Measurements from ENCODE around the gene MLNR.
A peak's percentile ranks its signal among the peaks of the same experiment; 100 is the strongest.

MLNR gene

GRCh38 chr13:49216334-49216733 lies 3.8 kb upstream of the MLNR start:
- DNase-seq (ENCODE audit: low spot score in 2 of 2) (no peak), ATAC-seq (ENCODE audit: low read depth) (no peak)
- H3K4me3 Mint-ChIP-seq: no peak overlapping the region
- H3K9me3 Mint-ChIP-seq: peaks cover 4% of the 10 kb centered on the region
- H3K36me3 Mint-ChIP-seq: peaks cover 13% of the 10 kb centered on the region
- H3K4me1 Mint-ChIP-seq: peaks cover 26% of the 10 kb centered on the region
- no peak overlapping the region for H3K27ac Mint-ChIP-seq
- peaks cover 26% of the 10 kb centered on the region for H3K27me3 Mint-ChIP-seq

- ATAC-seq (ENCODE audit: low read depth) (no peak), DNase-seq (ENCODE audit: low spot score in 2 of 2) (no peak)
- peaks cover 4% of the 10 kb centered on the region for H3K9me3 Mint-ChIP-seq
- H3K4me1 Mint-ChIP-seq: peaks cover 26% of the 10 kb centered on the region
- H3K27ac Mint-ChIP-seq: no peak overlapping the region
- peaks cover 36% of the 10 kb centered on the region for H3K27me3 Mint-ChIP-seq
- peaks cover 8% of the 10 kb centered on the region for H3K36me3 Mint-ChIP-seq
- no peak overlapping the region for H3K4me3 Mint-ChIP-seq
Observed at GRCh38 chr13:49217962-49218492, 2.1 kb upstream of the MLNR start.

- no peak for DNase-seq (ENCODE audit: low spot score in 2 of 2)
- no peak for ATAC-seq (ENCODE audit: low read depth)
- peaks cover 4% of the 10 kb centered on the region for H3K9me3 Mint-ChIP-seq
- H3K27me3 Mint-ChIP-seq: peaks cover 36% of the 10 kb centered on the region
- H3K27ac Mint-ChIP-seq: no peak overlapping the region
- peaks cover 8% of the 10 kb centered on the region for H3K36me3 Mint-ChIP-seq
- no peak overlapping the region for H3K4me3 Mint-ChIP-seq
- H3K4me1 Mint-ChIP-seq: peaks cover 21% of the 10 kb centered on the region
Observed at GRCh38 chr13:49218493-49219051, 1.6 kb upstream of the MLNR start.

- H3K27ac Mint-ChIP-seq: no peak overlapping the region
- no peak for ATAC-seq (ENCODE audit: low read depth)
- peak overlapping the region; percentile 22 for H3K4me3 Mint-ChIP-seq
- peak in 1 of 2 donors; percentile 22 for DNase-seq (ENCODE audit: low spot score in 2 of 2)
- H3K36me3 Mint-ChIP-seq: peaks cover 8% of the 10 kb centered on the region
- H3K27me3 Mint-ChIP-seq: peaks cover 36% of the 10 kb centered on the region
- H3K4me1 Mint-ChIP-seq: peaks cover 12% of the 10 kb centered on the region
- peaks cover 4% of the 10 kb centered on the region for H3K9me3 Mint-ChIP-seq
Observed at GRCh38 chr13:49219647-49220035, 497 bp upstream of the MLNR start.

- Mint-ChIP-seq H3K27me3 (peaks cover 36% of the 10 kb centered on the region), H3K36me3 (peaks cover 8% of the 10 kb centered on the region), H3K27ac (no peak overlapping the region), H3K9me3 (peaks cover 4% of the 10 kb centered on the region), H3K4me3 (peak overlapping the region; percentile 80), H3K4me1 (peaks cover 6% of the 10 kb centered on the region)
- DNase-seq (ENCODE audit: low spot score in 2 of 2) (no peak), ATAC-seq (ENCODE audit: low read depth) (no peak)
Observed at GRCh38 chr13:49220856-49221589, 885 bp downstream of the MLNR start.

- H3K27me3 Mint-ChIP-seq: peaks cover 36% of the 10 kb centered on the region
- ATAC-seq (ENCODE audit: low read depth): no peak
- H3K36me3 Mint-ChIP-seq: peaks cover 8% of the 10 kb centered on the region
- peaks cover 4% of the 10 kb centered on the region for H3K9me3 Mint-ChIP-seq
- peaks cover 2% of the 10 kb centered on the region for H3K4me1 Mint-ChIP-seq
- no peak overlapping the region for H3K27ac Mint-ChIP-seq
- H3K4me3 Mint-ChIP-seq: peak overlapping the region; percentile 80
- DNase-seq (ENCODE audit: low spot score in 2 of 2): no peak
Observed at GRCh38 chr13:49221590-49221965, 1.4 kb downstream of the MLNR start.

GRCh38 chr13:49225223-49226042 lies 5.3 kb downstream of the MLNR start:
- Mint-ChIP-seq H3K4me1 (no peaks in the 10 kb centered on the region), H3K27ac (no peak overlapping the region), H3K36me3 (no peaks in the 10 kb centered on the region), H3K9me3 (no peaks in the 10 kb centered on the region), H3K27me3 (peaks cover 15% of the 10 kb centered on the region), H3K4me3 (no peak overlapping the region)
- ATAC-seq (ENCODE audit: low read depth) (no peak), DNase-seq (ENCODE audit: low spot score in 2 of 2) (no peak)

- ATAC-seq (ENCODE audit: low read depth) (no peak), DNase-seq (ENCODE audit: low spot score in 2 of 2) (no peak)
- H3K4me3 Mint-ChIP-seq: no peak overlapping the region
- H3K4me1 Mint-ChIP-seq: no peaks in the 10 kb centered on the region
- no peaks in the 10 kb centered on the region for H3K36me3 Mint-ChIP-seq
- no peak overlapping the region for H3K27ac Mint-ChIP-seq
- no peaks in the 10 kb centered on the region for H3K9me3 Mint-ChIP-seq
- H3K27me3 Mint-ChIP-seq: peaks cover 12% of the 10 kb centered on the region
Observed at GRCh38 chr13:49226613-49227012, 6.5 kb downstream of the MLNR start.

- Mint-ChIP-seq H3K36me3 (no peaks in the 10 kb centered on the region), H3K27me3 (peaks cover 1% of the 10 kb centered on the region), H3K27ac (no peak overlapping the region), H3K4me3 (no peak overlapping the region), H3K9me3 (no peaks in the 10 kb centered on the region), H3K4me1 (no peaks in the 10 kb centered on the region)
- DNase-seq (ENCODE audit: low spot score in 2 of 2): no peak
- no peak for ATAC-seq (ENCODE audit: low read depth)
Observed at GRCh38 chr13:49234741-49235140, 14.6 kb downstream of the MLNR start.

GRCh38 chr13:49235856-49236431 lies 15.8 kb downstream of the MLNR start:
- no peaks in the 10 kb centered on the region for H3K36me3 Mint-ChIP-seq
- no peak for ATAC-seq (ENCODE audit: low read depth)

GRCh38 chr13:49238621-49239020 lies 18.5 kb downstream of the MLNR start:
- no peak for ATAC-seq (ENCODE audit: low read depth)
- H3K27me3 Mint-ChIP-seq: no peaks in the 10 kb centered on the region
- no peak overlapping the region for H3K27ac Mint-ChIP-seq
- no peaks in the 10 kb centered on the region for H3K9me3 Mint-ChIP-seq
- H3K4me1 Mint-ChIP-seq: no peaks in the 10 kb centered on the region
- no peak for DNase-seq (ENCODE audit: low spot score in 2 of 2)
- H3K36me3 Mint-ChIP-seq: no peaks in the 10 kb centered on the region
- H3K4me3 Mint-ChIP-seq: no peak overlapping the region

More at GRCh38 chr13:49235856-49236431, 15.8 kb downstream of the MLNR start:
- Mint-ChIP-seq H3K27ac (no peak overlapping the region), H3K9me3 (no peaks in the 10 kb centered on the region), H3K4me3 (no peak overlapping the region), H3K4me1 (no peaks in the 10 kb centered on the region), H3K27me3 (peaks cover 1% of the 10 kb centered on the region)
- no peak for DNase-seq (ENCODE audit: low spot score in 2 of 2)

GRCh38 chr13:49240017-49240416 lies 19.9 kb downstream of the MLNR start:
- ATAC-seq (ENCODE audit: low read depth): peak; percentile 79
- H3K4me3 Mint-ChIP-seq: no peak overlapping the region
- DNase-seq (ENCODE audit: low spot score in 2 of 2): no peak
- H3K27ac Mint-ChIP-seq: no peak overlapping the region
- no peaks in the 10 kb centered on the region for H3K27me3 Mint-ChIP-seq
- H3K4me1 Mint-ChIP-seq: no peaks in the 10 kb centered on the region
- H3K9me3 Mint-ChIP-seq: no peaks in the 10 kb centered on the region
- H3K36me3 Mint-ChIP-seq: no peaks in the 10 kb centered on the region

- no peaks in the 10 kb centered on the region for H3K9me3 Mint-ChIP-seq
- ATAC-seq (ENCODE audit: low read depth): no peak
- H3K27ac Mint-ChIP-seq: no peak overlapping the region
- no peaks in the 10 kb centered on the region for H3K4me1 Mint-ChIP-seq
- DNase-seq (ENCODE audit: low spot score in 2 of 2): no peak
- no peaks in the 10 kb centered on the region for H3K27me3 Mint-ChIP-seq
- no peak overlapping the region for H3K4me3 Mint-ChIP-seq
- no peaks in the 10 kb centered on the region for H3K36me3 Mint-ChIP-seq
Observed at GRCh38 chr13:49241296-49241695, 21.2 kb downstream of the MLNR start.

- ATAC-seq (ENCODE audit: low read depth) (no peak), DNase-seq (ENCODE audit: low spot score in 2 of 2) (no peak)
- Mint-ChIP-seq H3K9me3 (no peaks in the 10 kb centered on the region), H3K27me3 (no peaks in the 10 kb centered on the region), H3K4me3 (no peak overlapping the region), H3K27ac (no peak overlapping the region), H3K36me3 (no peaks in the 10 kb centered on the region), H3K4me1 (peaks cover 14% of the 10 kb centered on the region)
Observed at GRCh38 chr13:49245101-49245500, 25.0 kb downstream of the MLNR start.

All from memory B cell (primary cell).